Endothelial cell of umbilical vein (primary cell): ENCODE measurements around the gene ZNF488.

Experiments
- EZH2 ChIP-seq: IDR thresholded peaks from 2 replicates; pipeline ENCODE4 v1.6.1; 2012; ENCODE audit warnings: borderline replicate concordance, low read depth, mild to moderate bottlenecking, moderate library complexity, low read length, inconsistent platforms; ENCODE audit not compliant: severe bottlenecking
- FOS ChIP-seq: IDR thresholded peaks from 2 replicates; pipeline ENCODE4 v1.6.1; 2011; ENCODE audit warnings: mild to moderate bottlenecking, low read length, moderate library complexity, borderline replicate concordance; ENCODE audit not compliant: insufficient read depth
- GATA2 ChIP-seq: IDR thresholded peaks from 2 replicates; pipeline ENCODE4 v1.7.0; 2011; ENCODE audit warnings: low read depth, mild to moderate bottlenecking, moderate library complexity, mixed read lengths, low read length; ENCODE audit not compliant: insufficient read length, insufficient read depth
- JUN ChIP-seq: IDR thresholded peaks from 2 replicates; pipeline ENCODE4 v1.6.1; 2011; ENCODE audit warnings: borderline replicate concordance, low read depth; ENCODE audit not compliant: insufficient read length, insufficient read depth
- MYC ChIP-seq: IDR thresholded peaks from one replicate; pipeline ENCODE4 v1.6.1; 2011; ENCODE audit warnings: mild to moderate bottlenecking, low read depth, low read length
- POLR2A ChIP-seq: IDR thresholded peaks from 2 replicates; pipeline ENCODE4 v1.6.1; 2012; ENCODE audit warnings: low read depth, mild to moderate bottlenecking, control low read depth, low read length
- POLR2AphosphoS5 ChIP-seq: IDR thresholded peaks from 2 replicates; pipeline ENCODE4 v1.6.1; 2012; ENCODE audit warnings: low read depth, mild to moderate bottlenecking, control low read depth, low read length, moderate library complexity; ENCODE audit not compliant: insufficient read depth
- TF ChIP-seq, protein P1 (sequence below), 2 donors: IDR thresholded peaks; 1 replicate in 1 of 2; 2 replicates in 1 of 2; pipeline ENCODE4 v1.5.1; 2011; ENCODE audit warnings: low read length in 2 of 2, mild to moderate bottlenecking in 2 of 2, moderate library complexity in 2 of 2, control low read depth in 1 of 2, inconsistent platforms in 1 of 2, low read depth in 1 of 2; ENCODE audit not compliant: insufficient read depth in 1 of 2; ENCODE audit errors: extremely low read depth in 1 of 2
- TF ChIP-seq, protein P2 (sequence below): IDR thresholded peaks from 2 replicates; pipeline ENCODE4 v1.6.1; 2011; ENCODE audit not compliant: insufficient read depth, insufficient read length

- TF ChIP-seq, protein P1, sequence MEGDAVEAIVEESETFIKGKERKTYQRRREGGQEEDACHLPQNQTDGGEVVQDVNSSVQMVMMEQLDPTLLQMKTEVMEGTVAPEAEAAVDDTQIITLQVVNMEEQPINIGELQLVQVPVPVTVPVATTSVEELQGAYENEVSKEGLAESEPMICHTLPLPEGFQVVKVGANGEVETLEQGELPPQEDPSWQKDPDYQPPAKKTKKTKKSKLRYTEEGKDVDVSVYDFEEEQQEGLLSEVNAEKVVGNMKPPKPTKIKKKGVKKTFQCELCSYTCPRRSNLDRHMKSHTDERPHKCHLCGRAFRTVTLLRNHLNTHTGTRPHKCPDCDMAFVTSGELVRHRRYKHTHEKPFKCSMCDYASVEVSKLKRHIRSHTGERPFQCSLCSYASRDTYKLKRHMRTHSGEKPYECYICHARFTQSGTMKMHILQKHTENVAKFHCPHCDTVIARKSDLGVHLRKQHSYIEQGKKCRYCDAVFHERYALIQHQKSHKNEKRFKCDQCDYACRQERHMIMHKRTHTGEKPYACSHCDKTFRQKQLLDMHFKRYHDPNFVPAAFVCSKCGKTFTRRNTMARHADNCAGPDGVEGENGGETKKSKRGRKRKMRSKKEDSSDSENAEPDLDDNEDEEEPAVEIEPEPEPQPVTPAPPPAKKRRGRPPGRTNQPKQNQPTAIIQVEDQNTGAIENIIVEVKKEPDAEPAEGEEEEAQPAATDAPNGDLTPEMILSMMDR (IDR thresholded peaks at IDR 0.05; ENCODE audit: extremely low read depth in 1 of 2, insufficient read depth in 1 of 2, low read depth in 1 of 2, low read length in 2 of 2): no peak
- TF ChIP-seq POLR2A (no peak), EZH2 (no peak), GATA2 (no peak), MYC (no peak), POLR2AphosphoS5 (no peak), JUN (no peak), FOS (no peak)
- TF ChIP-seq, protein P2, sequence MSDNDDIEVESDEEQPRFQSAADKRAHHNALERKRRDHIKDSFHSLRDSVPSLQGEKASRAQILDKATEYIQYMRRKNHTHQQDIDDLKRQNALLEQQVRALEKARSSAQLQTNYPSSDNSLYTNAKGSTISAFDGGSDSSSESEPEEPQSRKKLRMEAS: no peak
These were observed 49.4 kb downstream of the ZNF488 start for GRCh38 chr10:47334466-47335295.
